A549 (cell line): ENCODE results near the gene SMAD5. TPM values are rescaled to one million over a fixed set of nuclear protein-coding genes. Genes with fewer than 3 reads are reported as not detected.

ENCODE experiments used
- ATAC-seq, 2 experiments: fragments of 200-7000 bp in 1 of 2; fragments of >200 bp in 1 of 2; cut with Nextera tagmentation in 1 of 2; cut with Tn5 transposase in 1 of 2; 3 replicates each; pipeline versions ENCODE4 v1.8.0 to v1.9.1; 2018 to 2020; ENCODE audit warnings: mild to moderate bottlenecking in 1 of 2, moderate library complexity in 1 of 2
- CTCF ChIA-PET: fragments of 300-600 bp; sonication (Branson Sonifier 250); formaldehyde crosslinking; extraction: SDS; loops from one replicate; lab custom pipeline; 2021; ENCODE audit warnings: antibody characterized with exemption, inconsistent platforms; lab: Yijun Ruan, JAX
- POLR2A ChIA-PET: fragments of 350-600 bp; formaldehyde crosslinking; extraction: SDS; loops from one replicate; lab custom pipeline; 2021; ENCODE audit warnings: antibody characterized with exemption, inconsistent platforms; lab: Yijun Ruan, JAX
- DNase-seq, 2 experiments: peaks; one replicate each; pipeline versions ENCODE4 v3.0.0 to v3.0.0-alpha.2; 2011 to 2016; ENCODE audit warnings: low read depth in 1 of 2, low spot score in 1 of 2
- FAIRE-seq: peaks from 2 replicates; lab custom pipeline; 2011; peaks lifted over from hg19 to GRCh38; lab: Jason Lieb, UNC
- H3K27ac ChIP-seq, 2 experiments: fragments of >200 bp; sonication (Bioruptor Twin); formaldehyde crosslinking; 3 replicates each; pipeline ENCODE4 v1.5.1; 2016 to 2017
- H3K4me1 ChIP-seq: fragments of >200 bp; sonication (Bioruptor Twin); formaldehyde crosslinking; 3 replicates; pipeline ENCODE4 v1.6.1; 2016
- H3K4me2 ChIP-seq: fragments of >200 bp; sonication (Bioruptor Twin); formaldehyde crosslinking; 3 replicates; pipeline ENCODE4 v1.6.1; 2016
- H3K4me3 ChIP-seq: fragments of >200 bp; sonication (Bioruptor Twin); formaldehyde crosslinking; 3 replicates; pipeline ENCODE4 v1.5.1; 2016
- H3K9me3 ChIP-seq: fragments of >200 bp; sonication (Bioruptor Twin); formaldehyde crosslinking; 3 replicates; pipeline ENCODE4 v1.6.1; 2016
- BCL3 ChIP-seq: fragments of >200 bp; sonication (Bioruptor Twin); formaldehyde crosslinking; IDR thresholded peaks from 3 replicates; pipeline ENCODE4 v1.6.1; 2016
- CHD2 ChIP-seq: fragments of 150-350 bp; IDR thresholded peaks from 2 replicates; pipeline ENCODE4 v1.6.1; 2014; ENCODE audit warnings: low read length; ENCODE audit not compliant: partially characterized antibody
- CHD4 ChIP-seq: fragments of 200-600 bp; sonication (generic); IDR thresholded peaks from 2 replicates; pipeline ENCODE4 v1.6.1; 2016; ENCODE audit warnings: antibody characterized with exemption, mild to moderate bottlenecking, borderline replicate concordance
- EHMT2 ChIP-seq: fragments of 200-600 bp; sonication (generic); IDR thresholded peaks from 2 replicates; pipeline ENCODE4 v1.6.1; 2016; ENCODE audit warnings: antibody characterized with exemption, low read depth, mild to moderate bottlenecking, moderate library complexity
- ESRRA ChIP-seq: fragments of 150-350 bp; IDR thresholded peaks from 2 replicates; pipeline ENCODE4 v1.6.1; 2014; ENCODE audit warnings: mild to moderate bottlenecking, low read length, borderline replicate concordance
- HES2 ChIP-seq: fragments of >200 bp; sonication (Bioruptor Twin); formaldehyde crosslinking; IDR thresholded peaks from 2 replicates; pipeline ENCODE4 v1.6.1; 2016
- HOXB13 ChIP-seq: fragments of 250-450 bp; sonication (Bioruptor Pico); IDR thresholded peaks from 2 replicates; pipeline ENCODE4 v1.5.0; 2020; ENCODE audit warnings: low read depth, mild to moderate bottlenecking, moderate library complexity
- JUN ChIP-seq, 2 experiments: fragments of >200 bp; sonication (Bioruptor Twin); formaldehyde crosslinking; IDR thresholded peaks; 2 replicates in 1 of 2; 3 replicates in 1 of 2; pipeline ENCODE4 v1.6.1; 2016 to 2017
- JUNB ChIP-seq: fragments of >200 bp; sonication (Bioruptor Twin); formaldehyde crosslinking; IDR thresholded peaks from 2 replicates; pipeline ENCODE4 v1.6.1; 2016
- NFE2L2 ChIP-seq: fragments of 150-350 bp; conservative IDR thresholded peaks from 2 replicates; pipeline ENCODE4 v1.6.1; 2014; ENCODE audit warnings: low read length
- PBX3 ChIP-seq: IDR thresholded peaks from 2 replicates; pipeline ENCODE4 v1.6.1; 2012
- PHF8 ChIP-seq: fragments of 200-600 bp; sonication (generic); IDR thresholded peaks from 2 replicates; pipeline ENCODE4 v1.6.1; 2016; ENCODE audit warnings: low read depth, mild to moderate bottlenecking, antibody characterized with exemption, moderate library complexity, borderline replicate concordance
- RARB ChIP-seq: fragments of 250-450 bp; sonication (Bioruptor Pico); IDR thresholded peaks from 2 replicates; pipeline ENCODE4 v1.8.0; 2021; ENCODE audit warnings: mild to moderate bottlenecking, moderate library complexity
- RFX5 ChIP-seq: fragments of 450-650 bp; IDR thresholded peaks from 2 replicates; pipeline ENCODE4 v1.7.1; 2014; ENCODE audit warnings: antibody characterized with exemption, mild to moderate bottlenecking, moderate library complexity
- RNF2 ChIP-seq: fragments of 200-600 bp; sonication (generic); IDR thresholded peaks from 2 replicates; pipeline ENCODE4 v1.6.1; 2016; ENCODE audit warnings: low read depth, mild to moderate bottlenecking, antibody characterized with exemption, moderate library complexity, borderline replicate concordance
- SREBF2 ChIP-seq: fragments of 450-650 bp; IDR thresholded peaks from 2 replicates; pipeline ENCODE4 v1.6.1; 2014; ENCODE audit warnings: mild to moderate bottlenecking, moderate library complexity
- TFCP2L1 ChIP-seq: fragments of 250-450 bp; sonication (Bioruptor Pico); IDR thresholded peaks from 2 replicates; pipeline ENCODE4 v1.5.0; 2021; ENCODE audit warnings: mild to moderate bottlenecking
- ZFP36 ChIP-seq: fragments of 450-650 bp; IDR thresholded peaks from 2 replicates; pipeline ENCODE4 v1.6.1; 2014; ENCODE audit warnings: borderline replicate concordance; ENCODE audit not compliant: partially characterized antibody
- WGBS: methylation state at CpG from one replicate; pipeline ENCODE4 v1.1.6; 2017; ENCODE audit errors: missing lambda C conversion rate; 5-methylcytosine and 5-hydroxymethylcytosine counted together
- polyA plus RNA-seq, 4 experiments: library from polyadenylated mRNA; depleted of rRNA in 3 of 4; stranded (reverse); fragments of >200 nt; fragmentation: RNase III in 1 of 4; extraction: RNeasy Plus Mini Kit Qiagen cat#74134 plus additional on column Dnase treatment in 1 of 4; gene quantifications; 2 replicates in 3 of 4; 3 replicates in 1 of 4; pipeline ENCODE4 v1.2.3, GENCODE V29; 2011 to 2017

SMAD5 gene
- polyA plus RNA-seq, 2 of the 4 experiments (the other 2 are of a cell fraction): 17.1 to 101 TPM

GRCh38 chr5:136210259-136210658 is 77.6 kb downstream of the SMAD5 start:
- TF ChIP-seq JUN (IDR thresholded peaks at IDR 0.05) (no peak), RNF2 (no peak), PBX3 (no peak), RARB (CRISPR knock-in tag) (no peak), TFCP2L1 (CRISPR knock-in tag) (no peak), CHD2 (no peak), EHMT2 (no peak), NFE2L2 (no peak), CHD4 (no peak), ZFP36 (no peak), RFX5 (no peak), ESRRA (no peak), HOXB13 (no peak), BCL3 (no peak)
- Histone ChIP-seq H3K4me1 (no peaks in the 10 kb centered on the region), H3K4me2 (no peak overlapping the region), H3K4me3 (no peak overlapping the region), H3K9me3 (no peaks in the 10 kb centered on the region), H3K27ac (no peak overlapping the region)
- POLR2A ChIA-PET: no interaction called here
- DNase-seq (no peak), ATAC-seq (no peak; a peak in 1 of 6 replicates), FAIRE-seq (no peak)
- WGBS: 75% methylated on average over 4 of the region's 4 CpGs
- CTCF ChIA-PET: interaction anchor here (1.0 to 5.1 kb wide), 6 partner anchors 14 to 649 kb away, joined by 3 to 41 read pairs (median 20); partner anchors contain the start of gene SLC25A48

- H3K27ac ChIP-seq: no peak overlapping the region
- no peak for TF ChIP-seq HES2
- TF ChIP-seq RARB (CRISPR knock-in tag): no peak
- TF ChIP-seq JUNB: no peak
- TF ChIP-seq SREBF2: no peak
- TF ChIP-seq RFX5: no peak
- no peak for TF ChIP-seq TFCP2L1 (CRISPR knock-in tag)
- TF ChIP-seq PHF8: no peak
- no peak for TF ChIP-seq BCL3
- no peak for ATAC-seq
- no peak for DNase-seq
- no peaks in the 10 kb centered on the region for H3K4me1 ChIP-seq
- no peak overlapping the region for H3K4me2 ChIP-seq
- WGBS: 68% methylated on average over 10 of the region's 10 CpGs
- H3K4me3 ChIP-seq: no peak overlapping the region
- no peak for FAIRE-seq
- H3K9me3 ChIP-seq: no peaks in the 10 kb centered on the region
- CTCF ChIA-PET: interaction anchor here (0.6 to 5.1 kb wide), 39 partner anchors 11 to 1548 kb away, joined by 3 to 41 read pairs (median 3); partner anchors contain the start of genes SMIM32 and TGFBI
- POLR2A ChIA-PET: no interaction called here
These were observed 78.8 kb downstream of the SMAD5 start for GRCh38 chr5:136211282-136212040.
